ENCODE measurements around the gene SRSF9.
"Not testable (repeated sequence)": the region's sequence is repeated elsewhere in the genome, so short reads cannot be mapped to it uniquely, and the experiment has no call there.

The SRSF9 gene

DNA sequence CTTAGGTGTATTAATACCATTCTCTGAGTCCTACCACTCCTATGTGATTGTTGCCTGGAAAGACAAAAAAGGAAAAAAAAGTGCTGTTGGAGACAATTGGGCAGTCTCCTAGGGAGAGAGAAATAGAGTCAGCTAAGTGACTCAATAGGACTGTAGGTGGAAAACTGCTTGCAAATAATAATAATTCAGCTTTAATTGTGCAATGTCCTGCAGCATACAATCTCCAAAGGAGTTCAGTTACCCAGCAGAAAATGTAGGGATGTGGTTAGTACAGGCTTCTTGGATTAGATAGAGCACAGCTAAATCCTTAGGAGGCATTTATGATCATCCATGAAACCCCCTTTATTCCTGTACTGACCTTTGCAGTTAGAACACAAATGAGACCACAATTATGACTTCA, 3.0 kb upstream of the SRSF9 start:
- DNase-seq (ENCODE audit: insufficient read length, low spot score) (no peak), FAIRE-seq (no peak)
- TF ChIP-seq POLR2A (IDR thresholded peaks at IDR 0.05; ENCODE audit: low read depth, low read length): no peak

DNA sequence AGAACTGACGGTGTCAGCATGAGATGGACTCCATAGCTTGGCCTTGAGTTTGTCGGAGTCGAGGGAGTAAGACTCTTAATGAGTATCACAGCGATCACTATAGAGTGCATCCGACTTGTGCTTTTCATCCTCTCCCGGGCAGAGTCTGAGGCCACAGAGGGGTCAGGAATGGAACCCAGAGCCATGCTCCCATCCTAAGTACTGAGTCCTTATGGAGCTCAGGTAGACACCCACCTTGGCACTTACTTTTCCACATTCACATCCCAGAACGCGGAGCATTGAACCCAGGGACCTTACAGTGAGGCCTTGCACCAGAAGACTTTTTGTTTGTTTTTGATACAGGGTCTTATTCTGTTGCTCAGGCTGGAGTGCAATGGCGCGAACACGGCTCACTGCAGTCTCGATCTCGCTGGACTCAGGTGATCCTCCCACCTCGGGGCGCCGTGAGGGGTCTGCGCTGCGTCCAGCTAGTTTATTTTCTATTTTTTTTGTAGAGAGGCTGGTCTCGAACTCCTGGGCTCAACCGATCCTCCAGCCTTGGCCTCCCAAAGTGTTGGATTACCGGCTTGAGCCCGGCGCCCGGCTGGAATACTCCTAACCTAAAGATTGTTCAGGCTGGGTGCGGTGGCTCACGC, 719 bp upstream of the SRSF9 start:
- no peak for DNase-seq (ENCODE audit: insufficient read length, low spot score)
- TF ChIP-seq POLR2A (IDR thresholded peaks at IDR 0.05; ENCODE audit: low read depth, low read length): no peak
- FAIRE-seq: no peak

DNA sequence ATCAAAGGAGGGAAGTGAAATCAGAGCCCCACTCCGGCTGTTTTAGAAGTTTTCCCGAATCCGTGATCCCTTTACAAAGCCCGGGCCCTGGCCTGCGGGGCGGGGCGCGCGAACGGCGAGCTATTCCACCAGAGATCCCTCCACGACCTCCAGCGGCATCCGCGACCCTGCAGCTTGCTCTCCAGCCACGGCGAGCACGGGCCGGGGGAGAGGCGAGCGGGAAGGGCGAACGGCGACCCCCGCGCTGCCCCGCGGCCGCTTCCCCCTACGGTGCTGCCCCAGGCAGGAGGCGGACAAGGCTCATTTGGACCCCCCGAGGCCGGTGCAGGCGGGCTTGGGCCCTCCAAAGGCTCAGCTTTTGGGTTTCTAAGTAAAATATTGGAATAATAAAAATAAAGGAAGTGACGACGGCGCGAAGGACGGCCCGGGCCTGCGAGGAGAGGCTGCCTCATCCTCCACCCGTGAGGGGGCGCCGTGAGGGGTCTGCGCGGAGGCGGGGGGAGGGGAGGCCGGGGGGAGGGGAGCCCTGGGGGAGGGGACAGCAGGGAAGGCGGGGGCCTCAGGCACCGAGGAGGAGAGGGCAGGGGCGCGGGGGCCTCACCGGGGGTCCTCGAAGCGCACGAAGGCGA, 613 bp downstream of the SRSF9 start:
- DNase-seq (ENCODE audit: insufficient read length, low spot score): no peak
- no peak for TF ChIP-seq POLR2A (IDR thresholded peaks at IDR 0.05; ENCODE audit: low read depth, low read length)
- no peak for FAIRE-seq

DNA sequence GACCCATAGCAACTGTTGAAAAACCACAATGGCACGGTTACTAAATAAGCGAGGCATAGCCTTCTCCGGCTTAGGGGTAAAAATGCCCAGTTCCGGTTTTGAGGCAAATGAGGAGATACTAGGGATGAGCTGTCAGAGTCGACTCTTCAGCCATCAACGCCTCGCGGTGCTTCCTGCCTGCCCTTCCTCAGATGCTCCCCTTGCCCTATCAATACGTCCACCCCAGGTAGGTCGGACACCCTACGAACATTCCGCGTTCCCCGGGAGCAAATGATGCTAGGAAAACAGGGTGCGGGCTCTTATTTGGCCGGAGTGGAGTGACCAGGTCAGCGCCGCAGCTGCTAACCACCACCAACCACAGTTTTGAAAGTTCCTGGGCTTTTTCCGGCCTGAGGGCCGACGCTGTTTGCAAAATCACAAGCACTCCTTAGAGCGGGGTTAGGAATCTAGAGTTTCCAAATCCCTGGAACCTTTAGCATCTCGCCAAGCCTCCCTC, 1.2 kb downstream of the SRSF9 start:
- FAIRE-seq: no peak
- TF ChIP-seq POLR2A (IDR thresholded peaks at IDR 0.05; ENCODE audit: low read depth, low read length): 0 out of 2 replicates have a peak, but pooled peaks have one; percentile 24
- peak; percentile 38 for DNase-seq (ENCODE audit: insufficient read length, low spot score)

DNA sequence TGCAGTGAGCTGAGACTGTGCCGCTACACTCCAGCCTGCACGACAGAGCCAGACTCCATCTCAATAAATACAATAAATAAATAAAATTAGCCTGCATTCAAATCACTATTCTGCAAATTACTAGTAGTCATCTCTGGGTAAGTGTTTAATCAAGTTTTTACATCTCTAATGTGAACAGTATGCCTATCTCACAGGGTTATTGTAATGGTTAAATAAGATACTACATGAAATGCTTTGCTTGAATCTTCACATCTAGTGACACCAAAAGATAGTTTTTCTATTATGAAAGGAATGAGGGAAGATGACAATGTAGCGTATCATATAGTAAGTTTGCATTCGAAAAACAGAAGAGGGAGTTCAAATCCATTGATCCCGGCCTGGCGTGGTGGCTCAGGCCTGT, 2.1 kb downstream of the SRSF9 start:
- FAIRE-seq: no peak
- no peak for TF ChIP-seq POLR2A (IDR thresholded peaks at IDR 0.05; ENCODE audit: low read depth, low read length)
- DNase-seq (ENCODE audit: insufficient read length, low spot score): no peak

DNA sequence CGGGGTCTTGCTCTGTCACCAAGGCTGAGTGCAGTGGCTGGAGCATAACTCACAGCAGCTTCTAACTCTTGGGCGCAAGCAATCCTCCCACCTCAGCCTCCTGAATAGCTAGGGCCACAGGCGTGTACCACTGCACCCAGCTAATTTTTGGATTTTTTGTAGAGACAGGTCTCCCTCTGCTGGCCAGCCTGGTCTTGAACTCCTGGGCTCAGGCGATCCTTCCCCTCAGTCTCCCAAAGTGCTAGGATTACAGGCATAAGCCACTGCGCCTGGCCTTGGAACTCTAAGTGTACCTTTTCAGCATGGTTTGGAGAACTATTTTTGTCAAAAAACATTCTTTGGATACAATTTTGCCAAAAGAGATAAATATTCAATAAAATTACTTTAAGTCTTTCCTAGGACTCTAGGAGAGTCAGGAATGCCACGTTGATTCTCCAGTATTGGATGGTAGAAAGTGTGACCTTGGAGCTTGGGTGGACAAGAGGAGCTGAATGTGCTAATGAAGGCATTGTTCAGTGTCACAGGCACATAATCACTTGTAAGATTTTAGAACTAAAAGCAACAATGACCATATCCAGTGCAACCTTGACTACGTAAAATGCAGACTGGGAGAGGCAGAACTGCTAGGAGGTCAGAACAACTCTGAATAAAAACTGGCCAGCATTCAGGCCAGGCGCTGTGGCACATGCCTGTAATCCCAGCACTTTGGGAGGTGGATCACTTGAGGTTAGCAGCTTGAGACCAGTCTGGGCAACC, 2.8 kb downstream of the SRSF9 start:
- TF ChIP-seq POLR2A (IDR thresholded peaks at IDR 0.05; ENCODE audit: low read depth, low read length): no peak
- DNase-seq (ENCODE audit: insufficient read length, low spot score) (no peak), FAIRE-seq (no peak)

DNA sequence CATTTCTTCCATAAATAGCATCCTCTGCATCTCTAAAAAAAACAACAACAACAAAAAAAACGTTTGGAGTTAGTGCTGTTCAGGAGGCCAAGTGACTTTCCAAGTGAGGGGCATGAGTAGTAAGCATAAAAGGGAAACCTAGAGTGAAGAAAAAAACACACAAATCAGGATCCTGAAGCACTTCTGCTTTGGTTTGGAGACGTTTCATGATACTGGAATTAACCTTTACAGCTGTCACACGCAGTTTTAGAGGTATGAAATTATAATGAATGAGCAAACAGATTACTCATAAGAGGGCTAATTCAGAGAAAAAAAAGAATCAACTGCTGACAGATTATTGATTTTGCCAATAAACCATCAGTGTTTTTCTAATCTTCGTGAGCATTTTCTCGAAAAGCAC, 3.8 kb downstream of the SRSF9 start:
- DNase-seq (ENCODE audit: insufficient read length, low spot score) (no peak), FAIRE-seq (no peak)
- TF ChIP-seq POLR2A (IDR thresholded peaks at IDR 0.05; ENCODE audit: low read depth, low read length): no peak

DNA sequence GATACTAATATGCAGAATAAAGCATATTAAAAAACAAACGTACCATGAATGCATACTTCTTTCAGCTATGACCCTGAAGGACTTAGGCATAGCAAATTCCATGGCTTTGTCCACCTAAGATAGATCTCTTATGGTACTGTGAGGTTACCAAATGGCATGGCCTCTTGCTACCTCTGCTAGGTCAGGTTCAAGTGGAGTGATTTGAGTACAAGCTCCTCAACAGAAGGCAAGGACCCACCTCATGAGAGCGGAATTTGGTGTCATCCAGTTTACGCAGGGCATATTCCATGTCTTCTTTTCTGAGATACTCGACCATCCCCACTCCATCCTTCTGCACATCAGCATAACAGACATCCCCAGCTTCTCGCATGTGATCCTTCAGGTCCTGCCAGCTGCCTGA, 5.8 kb downstream of the SRSF9 start:
- FAIRE-seq: no peak
- TF ChIP-seq POLR2A (IDR thresholded peaks at IDR 0.05; ENCODE audit: low read depth, low read length): no peak
- DNase-seq (ENCODE audit: insufficient read length, low spot score): no peak

DNA sequence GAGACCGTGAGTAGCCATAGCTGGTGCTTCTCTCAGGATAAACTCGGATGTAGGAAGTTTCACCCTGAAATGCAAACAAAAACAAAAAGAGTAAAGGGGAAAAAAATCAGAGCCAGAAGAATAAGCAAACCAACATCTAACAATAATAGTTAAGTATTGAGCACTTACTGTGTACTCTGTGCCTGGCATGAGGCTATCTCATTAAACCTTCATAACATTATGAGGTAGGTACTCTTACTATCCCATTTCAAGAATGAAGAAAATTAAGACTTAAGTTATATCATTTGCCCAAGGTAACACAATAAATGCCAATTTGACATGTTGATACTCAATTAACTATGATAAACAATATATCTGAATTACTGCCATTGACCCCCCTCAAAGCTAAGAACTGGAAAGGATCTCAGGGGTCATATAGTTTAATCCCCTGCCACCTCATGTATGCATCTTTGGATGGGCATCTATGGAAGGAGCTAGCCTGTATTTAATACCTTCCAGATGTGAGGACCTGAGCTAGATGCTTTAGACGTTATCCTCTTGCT, 7.4 kb downstream of the SRSF9 start:
- DNase-seq (ENCODE audit: insufficient read length, low spot score): no peak
- no peak for TF ChIP-seq POLR2A (IDR thresholded peaks at IDR 0.05; ENCODE audit: low read depth, low read length)
- no peak for FAIRE-seq

DNA sequence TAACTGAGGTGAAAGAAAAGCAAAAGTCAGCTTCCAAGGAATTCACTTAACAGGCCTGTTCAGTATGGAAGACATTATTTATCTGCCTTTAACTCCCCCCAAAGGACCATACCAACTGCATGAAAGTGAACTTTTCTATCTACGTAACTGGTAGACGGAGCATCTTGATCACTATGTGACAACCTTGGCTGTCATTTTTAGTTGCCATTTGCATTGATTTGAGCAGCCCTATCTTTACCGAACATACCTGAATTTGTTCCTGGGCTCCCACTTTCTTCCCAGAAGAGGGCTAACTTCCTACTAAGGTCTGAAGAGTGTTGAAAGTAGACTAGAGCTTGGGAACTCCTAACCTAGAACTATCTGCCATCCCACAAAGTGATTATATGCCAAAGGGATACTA, 9.4 kb downstream of the SRSF9 start:
- no peak for FAIRE-seq
- DNase-seq (ENCODE audit: insufficient read length, low spot score): no peak
- TF ChIP-seq POLR2A (IDR thresholded peaks at IDR 0.05; ENCODE audit: low read depth, low read length): no peak

DNA sequence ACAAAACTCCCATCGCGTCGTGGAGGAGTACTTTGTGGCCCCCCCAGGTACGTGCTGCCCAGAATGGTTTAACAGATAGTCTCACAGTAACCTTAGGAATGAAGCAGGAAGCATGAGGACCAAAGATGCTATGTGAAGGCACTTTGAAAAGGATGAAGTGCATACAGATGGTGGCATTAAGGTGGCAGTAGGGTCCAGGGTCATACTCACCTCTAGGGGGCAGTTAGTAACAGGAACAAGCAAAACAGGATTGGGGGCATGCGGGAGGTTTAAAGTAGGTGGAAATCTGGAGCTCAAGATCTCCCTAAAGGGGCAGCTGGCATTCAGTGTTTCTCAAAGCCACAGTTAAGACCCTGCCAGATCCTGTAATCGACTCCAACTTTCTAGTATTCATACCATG, 12.4 kb downstream of the SRSF9 start:
- FAIRE-seq (no peak), DNase-seq (ENCODE audit: insufficient read length, low spot score) (no peak)
- no peak for TF ChIP-seq POLR2A (IDR thresholded peaks at IDR 0.05; ENCODE audit: low read depth, low read length)

DNA sequence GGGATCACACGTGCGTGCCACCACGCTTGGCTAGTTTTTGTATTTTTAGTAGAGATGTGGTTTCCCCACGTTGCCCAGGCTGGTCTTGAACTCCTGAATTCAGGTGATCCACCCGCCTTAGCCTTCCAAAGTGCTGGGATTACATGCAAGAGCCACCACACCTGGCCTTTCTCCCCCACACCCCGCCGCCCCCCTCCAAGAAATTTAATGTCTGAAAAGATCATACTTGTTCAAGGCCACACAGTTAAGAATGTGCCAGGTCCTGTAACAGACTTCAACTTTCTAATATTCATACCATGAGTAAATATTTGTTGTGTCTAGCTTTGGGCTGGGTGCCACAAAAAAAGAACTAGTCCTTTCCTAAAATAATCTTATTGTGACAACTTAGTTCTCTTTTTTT, 14.2 kb downstream of the SRSF9 start:
- TF ChIP-seq POLR2A (IDR thresholded peaks at IDR 0.05; ENCODE audit: low read depth, low read length): no peak
- no peak for DNase-seq (ENCODE audit: insufficient read length, low spot score)
- FAIRE-seq: no peak

DNA sequence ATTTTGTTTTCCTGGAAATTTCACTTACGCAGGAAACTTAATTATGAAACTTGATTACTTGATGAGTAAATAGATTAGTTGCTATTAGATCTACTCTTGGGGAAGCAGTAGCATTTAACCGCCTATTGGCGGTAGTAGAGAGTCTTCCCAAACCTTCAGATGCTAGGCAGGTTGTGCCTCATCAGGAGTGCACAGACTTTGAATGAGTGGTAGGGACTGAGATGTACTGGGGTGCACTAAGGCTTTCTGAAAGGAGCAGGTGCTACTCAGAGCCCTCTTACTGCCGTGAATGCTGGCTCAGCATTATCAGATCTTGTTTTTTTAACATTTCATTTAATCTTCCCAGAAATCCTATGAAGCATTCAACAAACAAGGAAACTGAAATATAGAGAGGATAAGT, 15.6 kb downstream of the SRSF9 start:
- DNase-seq (ENCODE audit: insufficient read length, low spot score) (no peak), FAIRE-seq (no peak)
- no peak for TF ChIP-seq POLR2A (IDR thresholded peaks at IDR 0.05; ENCODE audit: low read depth, low read length)

DNA sequence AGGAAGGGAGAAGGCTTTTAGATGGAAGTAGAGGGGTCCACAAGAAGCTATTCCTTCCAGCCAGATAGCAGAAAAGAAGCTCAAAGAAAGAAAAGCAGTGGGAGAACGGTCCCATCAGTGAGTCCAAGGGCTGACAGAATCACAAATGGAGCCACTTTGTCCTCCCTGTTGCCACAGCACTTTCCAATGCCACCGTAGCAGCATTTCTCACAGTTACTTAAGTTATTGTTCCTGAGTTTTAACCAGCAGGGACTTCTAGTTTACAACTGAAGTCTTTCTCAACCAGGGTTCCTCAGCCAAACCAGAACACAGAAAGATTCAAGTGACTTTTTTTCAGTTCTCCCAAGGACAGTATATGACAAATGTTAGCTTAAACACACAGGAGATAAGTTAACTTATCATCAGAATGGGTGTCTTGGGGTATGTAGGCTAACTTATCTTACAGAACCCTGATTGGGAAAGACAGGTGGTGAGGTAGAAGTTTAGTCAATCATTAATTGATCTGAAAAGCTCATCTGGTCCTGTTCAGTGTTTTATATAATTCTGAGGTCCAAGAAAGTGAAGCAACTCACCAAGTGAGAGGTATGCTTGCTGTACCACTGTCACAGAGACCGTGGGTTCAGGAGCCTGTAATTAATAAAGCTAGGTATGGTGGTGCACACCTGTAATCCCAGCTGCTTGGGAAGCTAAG, 16.3 kb downstream of the SRSF9 start:
- FAIRE-seq (no peak), DNase-seq (ENCODE audit: insufficient read length, low spot score) (no peak)
- no peak for TF ChIP-seq POLR2A (IDR thresholded peaks at IDR 0.05; ENCODE audit: low read depth, low read length)

DNA sequence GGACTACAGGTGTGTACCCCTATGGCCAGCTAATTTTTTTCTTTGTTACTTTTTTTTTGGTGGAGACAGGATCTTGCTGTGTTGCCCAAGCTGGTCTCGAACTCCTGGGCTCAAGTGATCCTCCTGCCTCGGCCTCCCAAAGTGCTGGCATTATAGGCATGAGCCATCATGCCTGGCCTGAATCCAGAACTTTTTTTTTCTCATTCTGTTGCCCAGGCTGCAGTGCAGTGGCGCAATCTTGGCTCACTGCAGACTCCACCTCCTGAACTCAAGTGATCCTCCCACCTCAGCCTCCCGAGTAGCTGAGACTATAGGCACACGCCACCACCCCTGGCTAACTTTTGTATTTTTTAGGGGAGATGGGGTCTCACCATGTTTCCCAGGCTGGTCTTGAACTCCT, 17.0 kb downstream of the SRSF9 start:
- not testable (repeated sequence) for DNase-seq (ENCODE audit: insufficient read length, low spot score); FAIRE-seq

Data from H54 (cell line).